ENCODE data around the gene CD63.
A peak's percentile ranks its signal among the peaks of the same experiment; 100 is the strongest.

The CD63 gene

GRCh38 chr12:55738123-55739024, 9.6 kb upstream of the CD63 start:
- peak; percentile 89 for DNase-seq

- no peak for DNase-seq
Observed at GRCh38 chr12:55737581-55738122, 8.8 kb upstream of the CD63 start.

- peak; percentile 63 for DNase-seq
Observed at GRCh38 chr12:55736780-55737580, 8.2 kb upstream of the CD63 start.

- no peak for DNase-seq
Observed at GRCh38 chr12:55736076-55736475, 7.3 kb upstream of the CD63 start.

- DNase-seq = no peak
Observed at GRCh38 chr12:55734595-55734994, 5.8 kb upstream of the CD63 start.

- no peak for DNase-seq
Observed at GRCh38 chr12:55733858-55734257, 5.0 kb upstream of the CD63 start.

- peak; percentile 96 for DNase-seq
Observed at GRCh38 chr12:55733021-55733555, 4.3 kb upstream of the CD63 start.

GRCh38 chr12:55732288-55732687, 3.5 kb upstream of the CD63 start:
- no peak for DNase-seq

- DNase-seq = no peak
Observed at GRCh38 chr12:55729819-55730818, 1.3 kb upstream of the CD63 start.

GRCh38 chr12:55728186-55728938, 447 bp downstream of the CD63 start:
- DNase-seq = peak; percentile 39

- DNase-seq = no peak
Observed at GRCh38 chr12:55727643-55728185, 1.1 kb downstream of the CD63 start.

- no peak for DNase-seq
Observed at GRCh38 chr12:55726971-55727370, 1.8 kb downstream of the CD63 start.

GRCh38 chr12:55725556-55725955, 3.3 kb downstream of the CD63 start:
- DNase-seq = no peak

- no peak for DNase-seq
Observed at GRCh38 chr12:55724940-55725309, 3.9 kb downstream of the CD63 start.

GRCh38 chr12:55724226-55724939, 4.4 kb downstream of the CD63 start:
- peak; percentile 41 for DNase-seq

GRCh38 chr12:55723516-55724225, 5.1 kb downstream of the CD63 start:
- no peak for DNase-seq

GRCh38 chr12:55722948-55723347, 5.9 kb downstream of the CD63 start:
- DNase-seq = no peak

- DNase-seq = no peak
Observed at GRCh38 chr12:55721601-55722213, 7.1 kb downstream of the CD63 start.

- DNase-seq = no peak
Observed at GRCh38 chr12:55720894-55721444, 7.8 kb downstream of the CD63 start.
